MM.1S (cell line): Measurements from ENCODE around the gene CGAS.

Source experiments
- DNase-seq: peaks from one replicate; pipeline ENCODE4 v3.0.0-alpha.2; 2015
- H2AFZ ChIP-seq: fragments of 300-600 bp; sonication (generic); 2 replicates; pipeline ENCODE4 v1.6.0; 2016; ENCODE audit warnings: antibody characterized with exemption, low read length
- H3F3A ChIP-seq: fragments of 300-600 bp; sonication (generic); 2 replicates; pipeline ENCODE4 v1.6.1; 2016; ENCODE audit warnings: mild to moderate bottlenecking, antibody characterized with exemption, low read length, moderate library complexity, mixed read lengths; ENCODE audit not compliant: insufficient read depth
- H3K27ac ChIP-seq: fragments of 300-600 bp; sonication (generic); 2 replicates; pipeline ENCODE4 v1.5.1; 2016; ENCODE audit warnings: mild to moderate bottlenecking, low read length
- H3K27me3 ChIP-seq: fragments of 300-600 bp; sonication (generic); replicated peaks from 2 replicates; pipeline ENCODE4 v1.6.0; 2016; ENCODE audit warnings: low read length; ENCODE audit not compliant: insufficient read depth
- H3K36me3 ChIP-seq: fragments of 300-600 bp; sonication (generic); replicated peaks from 2 replicates; pipeline ENCODE4 v1.6.1; 2016; ENCODE audit warnings: mild to moderate bottlenecking, low read length, mixed read lengths; ENCODE audit not compliant: insufficient read depth
- H3K4me1 ChIP-seq: fragments of 300-600 bp; sonication (generic); 2 replicates; pipeline ENCODE4 v1.6.1; 2016; ENCODE audit warnings: low read length, mixed read lengths
- H3K4me2 ChIP-seq: fragments of 300-600 bp; sonication (generic); 2 replicates; pipeline ENCODE4 v1.6.0; 2016; ENCODE audit warnings: low read depth, low read length
- H3K4me3 ChIP-seq: fragments of 300-600 bp; sonication (generic); 2 replicates; pipeline ENCODE4 v1.5.1; 2016; ENCODE audit warnings: low read length, mixed read lengths
- H3K79me2 ChIP-seq: fragments of 300-600 bp; sonication (generic); 2 replicates; pipeline ENCODE4 v1.6.1; 2016; ENCODE audit warnings: mixed run types, low read length, mixed read lengths
- H3K9ac ChIP-seq: fragments of 300-600 bp; sonication (generic); 2 replicates; pipeline ENCODE4 v1.6.1; 2016; ENCODE audit warnings: low read length, mixed read lengths
- H3K9me2 ChIP-seq: fragments of 300-600 bp; sonication (generic); replicated peaks from 2 replicates; pipeline ENCODE4 v1.6.1; 2016; ENCODE audit warnings: mild to moderate bottlenecking, low read length, mixed read lengths; ENCODE audit not compliant: insufficient read depth
- H3K9me3 ChIP-seq: fragments of 300-600 bp; sonication (generic); replicated peaks from 2 replicates; pipeline ENCODE4 v1.6.1; 2016; ENCODE audit warnings: mild to moderate bottlenecking, low read length, mixed read lengths; ENCODE audit not compliant: insufficient read depth
- H4K20me1 ChIP-seq: fragments of 300-600 bp; sonication (generic); 2 replicates; pipeline ENCODE4 v1.6.1; 2016; ENCODE audit warnings: mild to moderate bottlenecking, low read length, moderate library complexity, mixed read lengths; ENCODE audit not compliant: insufficient read depth
- EZH2 ChIP-seq: fragments of 300-600 bp; sonication (generic); optimal IDR thresholded peaks from 2 replicates; pipeline ENCODE3; 2017; ENCODE audit warnings: low read depth, mild to moderate bottlenecking, antibody characterized with exemption, low read length, mixed read lengths
- EZH2phosphoT487 ChIP-seq: fragments of 300-600 bp; sonication (generic); IDR thresholded peaks from 2 replicates; pipeline ENCODE4 v1.6.1; 2018; ENCODE audit warnings: antibody characterized with exemption, low read length
- TF ChIP-seq, protein P1 (sequence below): fragments of 300-600 bp; sonication (generic); IDR thresholded peaks from 2 replicates; pipeline ENCODE4 v1.5.1; 2016; ENCODE audit warnings: antibody characterized with exemption, low read length, mixed read lengths

CGAS gene

GRCh38 chr6:73435236-73435635, 16.9 kb downstream of the CGAS start:
- TF ChIP-seq EZH2phosphoT487, result no peak
- H3K9me3 ChIP-seq, result no peaks in the 10 kb centered on the region
- H3K27ac ChIP-seq, result no peak overlapping the region
- H3K4me1 ChIP-seq, result no peaks in the 10 kb centered on the region
- H3K36me3 ChIP-seq, result peaks cover 18% of the 10 kb centered on the region
- H3K79me2 ChIP-seq, result peaks cover 89% of the 10 kb centered on the region
- H3K4me2 ChIP-seq, result no peak overlapping the region
- no peak for DNase-seq
- H3K9ac ChIP-seq, result no peak overlapping the region
- no peaks in the 10 kb centered on the region for H3K9me2 ChIP-seq
- no peaks in the 10 kb centered on the region for H3K27me3 ChIP-seq
- H2AFZ ChIP-seq, result no peak overlapping the region
- no peak overlapping the region for H3K4me3 ChIP-seq
- H3F3A ChIP-seq, result 0 out of 2 replicates have a peak, but pooled peaks cover 5% of the 10 kb centered on the region
- no peaks in the 10 kb centered on the region; the same call in 1 of the 2 replicates for H4K20me1 ChIP-seq

- Histone ChIP-seq H3K4me2 (no peak overlapping the region), H3K4me1 (no peaks in the 10 kb centered on the region), H3K9me3 (no peaks in the 10 kb centered on the region), H2AFZ (no peak overlapping the region), H4K20me1 (no peaks in the 10 kb centered on the region), H3K9me2 (no peaks in the 10 kb centered on the region), H3K36me3 (peaks cover 11% of the 10 kb centered on the region; the same call in 1 of the 2 replicates), H3K4me3 (no peak overlapping the region), H3K27me3 (no peaks in the 10 kb centered on the region), H3K27ac (no peak overlapping the region), H3K9ac (no peak overlapping the region), H3F3A (0 out of 2 replicates have a peak, but pooled peaks cover 7% of the 10 kb centered on the region), H3K79me2 (peaks cover 3% of the 10 kb centered on the region; the same call in 1 of the 2 replicates)
- no peak for DNase-seq
- TF ChIP-seq EZH2, result no peak
- TF ChIP-seq, protein P1, sequence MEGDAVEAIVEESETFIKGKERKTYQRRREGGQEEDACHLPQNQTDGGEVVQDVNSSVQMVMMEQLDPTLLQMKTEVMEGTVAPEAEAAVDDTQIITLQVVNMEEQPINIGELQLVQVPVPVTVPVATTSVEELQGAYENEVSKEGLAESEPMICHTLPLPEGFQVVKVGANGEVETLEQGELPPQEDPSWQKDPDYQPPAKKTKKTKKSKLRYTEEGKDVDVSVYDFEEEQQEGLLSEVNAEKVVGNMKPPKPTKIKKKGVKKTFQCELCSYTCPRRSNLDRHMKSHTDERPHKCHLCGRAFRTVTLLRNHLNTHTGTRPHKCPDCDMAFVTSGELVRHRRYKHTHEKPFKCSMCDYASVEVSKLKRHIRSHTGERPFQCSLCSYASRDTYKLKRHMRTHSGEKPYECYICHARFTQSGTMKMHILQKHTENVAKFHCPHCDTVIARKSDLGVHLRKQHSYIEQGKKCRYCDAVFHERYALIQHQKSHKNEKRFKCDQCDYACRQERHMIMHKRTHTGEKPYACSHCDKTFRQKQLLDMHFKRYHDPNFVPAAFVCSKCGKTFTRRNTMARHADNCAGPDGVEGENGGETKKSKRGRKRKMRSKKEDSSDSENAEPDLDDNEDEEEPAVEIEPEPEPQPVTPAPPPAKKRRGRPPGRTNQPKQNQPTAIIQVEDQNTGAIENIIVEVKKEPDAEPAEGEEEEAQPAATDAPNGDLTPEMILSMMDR, result no peak
- no peak for TF ChIP-seq EZH2phosphoT487
Measured at GRCh38 chr6:73421534-73421933, 30.6 kb downstream of the CGAS start.

DNA sequence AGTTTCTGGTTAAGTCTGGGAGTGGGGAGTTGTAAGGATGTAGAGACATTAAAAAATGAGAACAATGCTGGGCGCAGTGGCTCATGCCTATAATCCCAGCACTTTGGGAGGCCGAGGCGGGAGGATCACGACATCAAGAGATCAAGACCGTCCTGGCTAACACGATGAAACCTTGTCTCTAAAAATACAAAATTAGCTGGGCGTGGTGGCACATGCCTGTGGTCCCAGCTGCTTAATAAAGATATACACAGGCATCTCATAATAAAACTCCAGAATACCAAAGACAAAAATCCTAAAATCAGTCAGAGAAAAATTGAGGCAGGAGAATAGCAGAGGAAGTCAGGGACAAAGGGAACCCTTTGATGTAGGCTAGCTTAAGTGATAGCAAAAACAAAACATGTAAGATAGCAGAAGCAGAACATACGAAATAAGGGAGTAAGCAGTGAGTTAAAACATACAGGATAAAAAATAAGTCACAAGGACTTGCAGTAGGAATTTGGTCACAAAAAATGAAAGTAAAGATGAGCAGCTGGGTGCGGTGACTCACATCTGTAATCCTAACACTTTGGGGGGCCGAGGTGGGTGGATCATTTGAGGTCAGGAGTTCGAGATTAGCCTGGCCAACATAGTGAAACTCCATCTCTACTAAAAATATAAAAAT, 33.9 kb downstream of the CGAS start:
- H4K20me1 ChIP-seq, result no peaks in the 10 kb centered on the region
- H3K9me3 ChIP-seq, result no peaks in the 10 kb centered on the region
- no peaks in the 10 kb centered on the region for H3K4me1 ChIP-seq
- H3K36me3 ChIP-seq, result peaks cover 6% of the 10 kb centered on the region; the same call in 1 of the 2 replicates
- no peak overlapping the region for H3K27ac ChIP-seq
- no peak overlapping the region for H3K4me2 ChIP-seq
- H3K79me2 ChIP-seq, result no peaks in the 10 kb centered on the region
- no peak overlapping the region for H3K9ac ChIP-seq
- H3K9me2 ChIP-seq, result no peaks in the 10 kb centered on the region
- no peaks in the 10 kb centered on the region for H3K27me3 ChIP-seq
- no peak for TF ChIP-seq EZH2phosphoT487
- TF ChIP-seq EZH2, result no peak
- no peak overlapping the region for H2AFZ ChIP-seq
- no peak overlapping the region for H3K4me3 ChIP-seq
- 0 out of 2 replicates have a peak, but pooled peaks cover 7% of the 10 kb centered on the region for H3F3A ChIP-seq
- DNase-seq, result no peak

DNA sequence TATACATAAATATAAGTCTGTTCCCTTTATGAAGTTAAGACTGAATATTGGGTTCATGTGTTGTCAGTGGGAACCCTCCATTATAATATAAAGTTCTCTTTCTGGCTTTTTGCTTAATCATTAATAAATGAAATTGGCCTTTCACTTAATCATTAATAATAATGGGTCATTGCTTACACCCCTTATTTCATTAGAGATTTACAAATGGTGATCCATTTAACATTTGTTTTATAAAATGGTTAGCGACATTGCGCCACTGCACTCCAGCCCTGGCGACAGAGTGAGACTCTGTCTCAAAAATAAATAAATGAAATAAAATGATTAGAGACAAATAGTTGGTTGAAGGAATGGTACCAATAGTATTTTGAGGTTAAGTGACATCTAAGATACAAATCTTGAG, 39.0 kb downstream of the CGAS start:
- no peak for DNase-seq

More for the DNA sequence above, 39.0 kb downstream of the CGAS start:
- no peaks in the 10 kb centered on the region for H3K4me1 ChIP-seq
- no peak overlapping the region for H3K4me2 ChIP-seq
- no peak overlapping the region for H3K9ac ChIP-seq
- no peak overlapping the region for H3K4me3 ChIP-seq
- H3F3A ChIP-seq, result no peaks in the 10 kb centered on the region
- H3K27ac ChIP-seq, result no peak overlapping the region
- no peak overlapping the region for H2AFZ ChIP-seq
- TF ChIP-seq, protein P1, result no peak
- TF ChIP-seq EZH2phosphoT487 (no peak), EZH2 (no peak)
- no peaks in the 10 kb centered on the region for H3K36me3 ChIP-seq
- H3K27me3 ChIP-seq, result no peaks in the 10 kb centered on the region
- H3K9me3 ChIP-seq, result no peaks in the 10 kb centered on the region
- no peaks in the 10 kb centered on the region for H4K20me1 ChIP-seq
- no peaks in the 10 kb centered on the region for H3K9me2 ChIP-seq
- H3K79me2 ChIP-seq, result no peaks in the 10 kb centered on the region
